ENCODE measurements around the gene TNNT2.

Gene TNNT2

DNA sequence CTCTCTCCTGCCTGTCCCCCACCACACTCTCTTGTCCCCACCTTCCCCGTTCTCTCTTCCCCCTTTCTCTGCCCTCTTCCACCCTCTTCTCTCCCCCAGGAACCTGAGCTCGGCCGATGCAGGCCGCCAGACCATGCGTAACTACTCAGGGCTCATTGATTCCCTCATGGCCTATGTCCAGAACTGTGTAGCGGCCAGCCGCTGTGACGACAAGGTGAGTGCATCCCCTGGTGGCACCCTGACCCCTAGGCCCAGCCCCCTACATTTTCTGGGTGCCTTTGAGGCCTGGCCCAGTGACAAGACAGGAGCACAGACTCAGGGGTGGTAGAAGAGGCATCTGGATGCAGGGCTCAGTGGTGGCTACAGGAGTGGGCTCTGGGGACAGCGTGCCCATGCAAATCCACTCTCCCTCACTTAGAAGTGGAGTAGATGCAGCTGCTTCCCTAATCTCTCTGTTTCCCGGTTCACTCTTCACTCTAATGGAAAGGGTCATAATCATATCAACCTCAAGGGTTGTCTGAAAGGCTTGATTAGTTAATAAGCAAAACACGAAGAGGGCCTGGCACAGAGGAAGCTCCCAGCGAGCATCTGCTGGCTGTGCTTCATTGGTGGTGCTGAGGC, 57.2 kb downstream of the TNNT2 start:
- in situ Hi-C loops (cut with HindIII; ENCODE audit: low sequenced_read_pairs) = no loop called here

DNA sequence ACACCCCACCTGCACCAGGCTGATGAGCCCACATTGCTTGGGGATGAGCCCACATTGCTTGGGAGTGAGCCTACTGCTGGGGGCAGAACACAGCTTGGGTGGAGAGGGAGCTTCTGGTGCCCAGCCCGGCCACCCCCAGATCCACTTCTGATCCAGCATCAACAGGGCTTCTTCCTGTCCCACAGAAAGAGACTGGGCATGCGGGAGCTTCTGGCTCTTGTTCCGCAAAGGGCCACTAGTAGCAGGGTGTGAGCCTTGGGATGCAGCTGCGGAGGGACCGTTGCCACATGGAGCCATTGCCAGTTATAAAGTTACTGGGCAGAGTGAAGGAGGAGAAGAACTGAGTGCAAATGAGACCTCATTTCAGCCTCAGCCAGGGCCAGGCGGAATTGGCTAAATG, 57.8 kb downstream of the TNNT2 start:
- in situ Hi-C loops (cut with HindIII; ENCODE audit: low sequenced_read_pairs) = no loop called here

DNA sequence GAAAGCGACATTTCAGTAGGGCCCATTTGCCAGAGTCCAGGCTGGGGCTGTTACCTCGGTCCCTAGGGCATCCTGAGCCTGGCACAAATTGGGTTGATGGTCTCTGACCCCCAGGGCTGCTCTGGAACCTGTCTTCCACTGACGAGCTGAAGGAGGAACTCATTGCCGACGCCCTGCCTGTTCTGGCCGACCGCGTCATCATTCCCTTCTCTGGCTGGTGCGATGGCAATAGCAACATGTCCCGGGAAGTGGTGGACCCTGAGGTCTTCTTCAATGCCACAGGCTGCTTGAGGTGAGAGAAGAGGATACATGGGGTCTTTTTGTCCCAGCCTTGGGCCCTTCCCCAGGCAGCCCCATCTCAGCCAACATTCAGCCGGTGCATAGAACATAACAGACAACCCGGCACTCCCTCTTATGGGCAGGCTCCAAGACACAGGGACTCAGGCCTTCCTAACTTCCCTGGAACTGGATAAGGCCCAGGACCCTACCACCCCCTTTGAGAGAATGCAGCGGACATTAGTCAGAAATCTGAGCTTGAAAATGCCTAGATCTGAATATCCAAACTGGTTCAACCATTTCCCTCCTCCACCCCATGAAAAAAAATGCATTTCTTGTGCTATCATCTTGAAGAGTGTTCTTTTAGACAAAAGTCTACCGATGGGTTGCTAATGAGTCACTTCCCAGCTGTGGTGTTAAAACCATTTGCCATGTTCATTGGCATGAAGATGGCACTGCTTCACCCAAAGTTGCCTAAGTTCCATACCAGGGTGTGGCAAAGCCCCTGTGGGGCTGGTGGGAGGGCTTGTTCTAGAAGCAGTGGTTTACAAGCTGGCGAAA, 58.8 kb downstream of the TNNT2 start:
- in situ Hi-C loops (cut with HindIII; ENCODE audit: low sequenced_read_pairs) = no loop called here

DNA sequence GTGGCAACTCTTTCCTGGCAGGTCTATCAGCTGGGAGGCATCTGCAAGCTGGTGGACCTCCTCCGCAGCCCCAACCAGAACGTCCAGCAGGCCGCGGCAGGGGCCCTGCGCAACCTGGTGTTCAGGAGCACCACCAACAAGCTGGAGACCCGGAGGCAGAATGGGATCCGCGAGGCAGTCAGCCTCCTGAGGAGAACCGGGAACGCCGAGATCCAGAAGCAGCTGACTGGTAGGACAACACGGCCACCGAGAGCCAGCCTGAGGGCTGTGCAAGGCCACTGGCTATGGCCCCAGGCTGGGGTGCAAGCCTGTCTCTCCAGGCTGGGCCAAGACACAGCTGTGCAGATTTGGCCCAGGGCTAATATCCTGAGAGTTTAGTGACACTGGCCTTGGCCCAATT, 59.9 kb downstream of the TNNT2 start:
- in situ Hi-C loops (cut with HindIII; ENCODE audit: low sequenced_read_pairs) = no loop called here

DNA sequence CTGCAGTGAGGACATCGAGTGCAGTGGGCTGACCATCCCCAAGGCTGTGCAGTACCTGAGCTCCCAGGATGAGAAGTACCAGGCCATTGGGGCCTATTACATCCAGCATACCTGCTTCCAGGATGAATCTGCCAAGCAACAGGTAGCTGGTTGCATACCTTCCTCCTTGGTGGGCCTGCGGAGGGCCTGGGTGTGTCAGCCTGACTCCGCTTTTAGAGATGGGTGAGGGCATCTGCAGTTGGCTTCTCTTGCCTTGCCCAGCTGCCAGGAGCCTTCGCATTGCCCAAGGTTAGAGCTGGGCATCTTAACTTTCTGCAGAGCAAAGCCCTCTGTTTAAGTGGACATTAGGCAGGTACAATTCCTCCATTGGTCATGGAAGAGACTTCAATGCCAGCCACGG, 60.9 kb downstream of the TNNT2 start:
- in situ Hi-C loops (cut with HindIII; ENCODE audit: low sequenced_read_pairs) = no loop called here

DNA sequence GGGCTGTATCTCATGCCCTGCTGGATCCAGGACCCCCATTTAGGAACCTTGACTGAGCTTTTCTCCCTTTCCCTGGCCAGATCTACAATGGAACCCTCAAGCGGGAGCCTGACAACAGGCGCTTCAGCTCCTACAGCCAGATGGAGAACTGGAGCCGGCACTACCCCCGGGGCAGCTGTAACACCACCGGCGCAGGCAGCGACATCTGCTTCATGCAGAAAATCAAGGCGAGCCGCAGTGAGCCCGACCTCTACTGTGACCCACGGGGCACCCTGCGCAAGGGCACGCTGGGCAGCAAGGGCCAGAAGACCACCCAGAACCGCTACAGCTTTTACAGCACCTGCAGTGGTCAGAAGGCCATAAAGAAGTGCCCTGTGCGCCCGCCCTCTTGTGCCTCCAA, 64.4 kb downstream of the TNNT2 start:
- in situ Hi-C loops (cut with HindIII; ENCODE audit: low sequenced_read_pairs) = no loop called here

DNA sequence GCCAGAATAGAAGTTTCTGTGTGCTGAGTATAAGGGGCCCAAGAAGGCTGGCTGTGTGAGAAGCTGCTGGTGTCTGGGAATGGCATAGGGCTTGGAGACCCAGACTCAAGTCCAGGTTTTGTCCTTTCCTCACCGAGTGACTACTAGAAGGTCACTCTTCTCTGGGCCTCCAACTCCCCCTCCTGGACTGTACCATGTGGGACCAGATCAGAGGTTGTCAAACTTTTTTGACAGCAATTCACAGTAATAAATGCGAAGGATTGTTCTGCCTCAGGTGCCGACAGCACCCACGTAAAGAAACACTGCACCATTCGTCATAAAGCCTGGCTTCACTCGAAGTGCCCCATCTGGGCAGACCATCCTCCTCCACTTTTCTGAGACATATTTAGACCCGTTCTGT, 65.2 kb downstream of the TNNT2 start:
- in situ Hi-C loops (cut with HindIII; ENCODE audit: low sequenced_read_pairs) = no loop called here

DNA sequence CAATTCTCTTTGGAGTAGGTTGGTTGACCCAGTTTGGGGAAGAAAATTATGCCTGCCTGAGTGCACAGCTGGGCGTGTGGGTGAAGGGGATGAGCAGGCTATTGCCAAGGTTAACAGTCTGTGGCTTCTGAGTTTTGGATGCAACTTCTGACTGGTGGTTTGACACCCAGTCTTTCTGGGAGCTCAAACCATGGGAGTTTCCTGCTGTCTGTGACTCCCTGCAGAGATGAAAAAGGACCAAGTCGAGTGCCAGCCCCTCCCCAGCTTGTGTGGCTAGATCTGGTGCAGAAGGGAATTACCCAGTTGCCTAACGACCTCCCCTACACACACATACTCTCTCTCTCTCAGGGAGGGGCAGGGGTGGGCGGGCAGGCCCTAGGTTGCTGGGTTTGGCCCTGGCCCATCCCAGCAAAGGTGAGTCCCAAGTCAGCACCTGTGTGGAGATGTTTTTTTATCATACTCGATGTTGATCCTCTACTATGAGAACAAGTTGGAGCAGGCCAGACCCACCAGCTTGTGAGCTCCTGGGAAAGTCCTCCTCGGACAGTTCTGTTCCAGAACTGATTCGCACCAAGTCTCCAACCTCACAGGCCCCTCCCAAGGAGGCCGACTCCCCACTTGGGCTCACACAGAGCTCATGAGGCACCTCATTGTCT, 66.0 kb downstream of the TNNT2 start:
- in situ Hi-C loops (cut with HindIII; ENCODE audit: low sequenced_read_pairs) = no loop called here

DNA sequence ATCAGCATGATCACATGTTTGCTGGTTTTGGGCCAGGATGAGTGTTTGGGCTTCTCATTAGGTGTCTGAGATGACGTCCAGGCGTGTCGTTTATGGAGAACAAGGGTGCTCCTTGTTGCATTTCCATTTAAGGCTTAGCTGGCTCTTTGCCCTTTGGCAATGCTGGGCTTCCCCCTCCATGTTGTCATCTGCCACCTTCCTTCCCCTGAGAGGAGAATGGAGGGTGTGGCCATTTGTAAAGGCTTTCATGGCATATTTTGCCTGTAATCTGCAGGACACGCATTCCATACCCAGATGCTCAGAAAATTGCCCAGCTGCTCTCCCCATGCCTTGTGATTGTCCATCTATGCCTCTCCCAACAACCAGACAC, 66.5 kb downstream of the TNNT2 start:
- in situ Hi-C loops (cut with HindIII; ENCODE audit: low sequenced_read_pairs) = no loop called here

DNA sequence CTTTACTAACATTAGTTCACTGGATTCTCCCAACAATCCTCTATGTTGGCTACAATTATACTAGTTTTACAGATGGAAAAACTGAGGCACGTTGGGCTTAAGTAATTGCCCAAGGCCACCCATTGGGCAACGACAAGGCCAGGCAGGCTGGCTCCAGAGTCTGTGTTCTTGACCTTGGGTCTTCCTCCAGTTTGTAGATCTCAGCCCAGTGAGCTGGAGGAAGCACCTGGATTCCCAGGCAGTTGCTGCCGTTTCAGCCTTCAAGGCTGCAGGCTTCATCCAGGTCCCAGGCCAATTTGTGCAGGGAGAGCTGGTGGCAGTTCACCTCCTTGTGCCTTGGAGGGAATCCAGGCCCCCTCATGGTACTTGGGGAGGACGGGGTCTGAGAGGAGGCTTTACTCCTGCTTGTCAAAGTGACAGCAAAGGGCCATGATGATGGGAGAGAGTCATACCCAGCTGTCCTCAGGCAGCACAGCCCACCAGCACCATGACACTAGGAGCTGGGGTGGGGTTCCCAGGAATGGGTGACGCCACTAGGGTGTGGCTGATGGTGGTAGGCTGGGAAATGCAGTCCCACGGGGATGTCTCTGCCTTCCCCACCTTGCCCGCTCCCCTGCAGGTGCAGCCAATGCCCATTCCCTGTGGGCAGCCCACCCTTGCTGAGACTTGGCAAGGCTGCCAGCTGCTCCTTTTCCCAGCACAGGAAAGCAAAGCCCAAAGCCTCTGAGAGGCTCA, 67.1 kb downstream of the TNNT2 start:
- in situ Hi-C loops (cut with HindIII; ENCODE audit: low sequenced_read_pairs) = no loop called here

DNA sequence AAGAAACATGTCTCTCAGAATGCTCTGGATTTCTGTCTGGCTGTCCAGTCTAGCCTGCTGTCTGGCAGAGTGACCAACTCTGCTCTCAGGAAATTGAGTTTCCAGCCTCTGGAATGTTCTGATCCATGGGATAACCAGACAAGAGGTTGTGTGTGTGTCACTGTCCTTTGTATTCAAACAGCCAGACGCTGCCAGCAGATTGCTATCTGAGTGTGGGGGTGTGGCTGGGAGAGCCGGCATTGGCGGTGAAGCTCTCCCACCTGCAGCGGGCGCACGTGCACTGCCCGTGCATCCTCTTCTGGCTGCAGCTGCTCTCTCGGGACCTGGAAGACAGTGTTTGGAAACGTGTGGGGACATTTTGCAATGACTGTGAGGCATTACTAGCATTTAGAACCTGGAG, 68.1 kb downstream of the TNNT2 start:
- in situ Hi-C loops (cut with HindIII; ENCODE audit: low sequenced_read_pairs) = no loop called here

All from DLD1 (cell line).